Right atrium auricular region (tissue), 2 donors: ENCODE measurements around the gene DRD4. TPM values are rescaled to one million over a fixed set of nuclear protein-coding genes. Genes with fewer than 3 reads are reported as not detected.

ENCODE experiments used
- DNase-seq: peaks from one replicate; pipeline ENCODE4 v3.0.0-alpha.2; 2019; ENCODE audit warnings: low spot score
- H3K27ac ChIP-seq, 2 donors: fragments of 200-600 bp; sonication (generic); 1 replicate in 1 of 2; 2 replicates in 1 of 2; pipeline ENCODE4 v1.5.1; 2016 to 2019
- H3K27me3 ChIP-seq, 2 donors: fragments of 200-600 bp; sonication (generic); one replicate each; pipeline versions ENCODE4 v1.5.1 to v1.6.0; 2017 to 2019
- H3K36me3 ChIP-seq: fragments of 200-600 bp; sonication (generic); one replicate; pipeline ENCODE4 v1.5.1; 2016
- H3K4me1 ChIP-seq, 2 donors: fragments of 200-600 bp; sonication (generic); one replicate each; pipeline versions ENCODE4 v1.5.1 to v1.6.0; 2017 to 2019
- H3K4me3 ChIP-seq, 2 donors: fragments of 200-600 bp; sonication (generic); 1 replicate in 1 of 2; 2 replicates in 1 of 2; pipeline ENCODE4 v1.5.1; 2017 to 2019; ENCODE audit warnings: mild to moderate bottlenecking in 1 of 2, moderate library complexity in 1 of 2
- H3K9me3 ChIP-seq, 2 donors: fragments of 200-600 bp; sonication (generic); one replicate each; pipeline ENCODE4 v1.5.1; 2019
- total RNA-seq, 2 donors: library from RNA; depleted of rRNA; stranded (reverse); fragments of >200 nt; gene quantifications; one replicate each; pipeline ENCODE4 v1.1.0, GENCODE V29; 2016
- TF ChIP-seq, protein P1 (sequence below), 2 donors: fragments of 200-600 bp; sonication (generic); IDR thresholded peaks; one replicate each; pipeline ENCODE4 v1.5.1; 2019; ENCODE audit warnings: antibody characterized with exemption in 2 of 2

DRD4 gene
- total RNA-seq, 2 donors from 2014 or later = not detected

DNA sequence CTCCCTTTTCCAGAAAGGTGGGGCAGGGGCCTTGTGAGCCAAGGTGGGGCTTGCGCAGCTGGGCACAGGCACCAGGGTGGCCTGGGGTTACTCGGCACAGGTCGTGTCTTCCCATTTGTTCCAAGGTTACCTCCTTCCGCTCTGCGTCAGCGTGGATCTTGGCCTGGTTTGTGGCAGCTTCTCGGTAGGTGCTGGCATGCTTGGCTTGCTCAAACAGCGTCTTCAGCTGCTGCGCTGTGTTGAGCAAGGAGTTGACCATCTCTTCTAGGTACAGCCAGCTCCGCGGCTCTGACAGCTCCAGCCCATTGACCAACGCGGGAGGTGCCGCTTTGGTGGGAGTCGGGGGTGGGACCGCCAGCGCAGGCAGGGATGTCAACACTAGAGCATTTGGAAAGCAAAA is 37.3 kb downstream of the DRD4 start:
- TF ChIP-seq, protein P1, sequence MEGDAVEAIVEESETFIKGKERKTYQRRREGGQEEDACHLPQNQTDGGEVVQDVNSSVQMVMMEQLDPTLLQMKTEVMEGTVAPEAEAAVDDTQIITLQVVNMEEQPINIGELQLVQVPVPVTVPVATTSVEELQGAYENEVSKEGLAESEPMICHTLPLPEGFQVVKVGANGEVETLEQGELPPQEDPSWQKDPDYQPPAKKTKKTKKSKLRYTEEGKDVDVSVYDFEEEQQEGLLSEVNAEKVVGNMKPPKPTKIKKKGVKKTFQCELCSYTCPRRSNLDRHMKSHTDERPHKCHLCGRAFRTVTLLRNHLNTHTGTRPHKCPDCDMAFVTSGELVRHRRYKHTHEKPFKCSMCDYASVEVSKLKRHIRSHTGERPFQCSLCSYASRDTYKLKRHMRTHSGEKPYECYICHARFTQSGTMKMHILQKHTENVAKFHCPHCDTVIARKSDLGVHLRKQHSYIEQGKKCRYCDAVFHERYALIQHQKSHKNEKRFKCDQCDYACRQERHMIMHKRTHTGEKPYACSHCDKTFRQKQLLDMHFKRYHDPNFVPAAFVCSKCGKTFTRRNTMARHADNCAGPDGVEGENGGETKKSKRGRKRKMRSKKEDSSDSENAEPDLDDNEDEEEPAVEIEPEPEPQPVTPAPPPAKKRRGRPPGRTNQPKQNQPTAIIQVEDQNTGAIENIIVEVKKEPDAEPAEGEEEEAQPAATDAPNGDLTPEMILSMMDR (IDR thresholded peaks at IDR 0.05) = no peak
- Histone ChIP-seq H3K27ac (no peak overlapping the region), H3K9me3 (no peaks in the 10 kb centered on the region), H3K36me3 (peaks cover 39% of the 10 kb centered on the region), H3K4me3 (no peak overlapping the region), H3K4me1 (no peaks in the 10 kb centered on the region), H3K27me3 (no peaks in the 10 kb centered on the region)
- no peak for DNase-seq

DNA sequence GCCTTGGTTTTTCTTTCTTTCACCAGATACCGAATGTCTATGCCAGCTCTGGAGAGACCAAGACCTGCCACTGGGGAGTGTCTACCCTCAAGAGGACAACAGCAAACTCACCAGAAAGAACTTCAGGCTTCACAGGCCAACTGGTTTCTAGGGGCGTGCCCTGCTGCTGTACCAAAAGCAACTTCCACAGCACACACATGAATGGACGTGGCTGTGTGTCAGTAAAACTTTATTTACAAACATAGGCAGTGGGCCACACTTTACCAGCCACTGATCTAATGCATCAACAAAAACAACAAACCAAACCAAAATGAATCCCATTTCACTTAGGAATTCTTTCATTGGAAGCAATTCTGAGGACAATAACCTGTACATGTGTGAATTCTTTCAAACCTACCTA is 41.2 kb downstream of the DRD4 start:
- Histone ChIP-seq H3K27ac (no peak overlapping the region), H3K36me3 (peaks cover 41% of the 10 kb centered on the region), H3K4me3 (no peak overlapping the region), H3K4me1 (no peaks in the 10 kb centered on the region), H3K9me3 (no peaks in the 10 kb centered on the region), H3K27me3 (no peaks in the 10 kb centered on the region)
- no peak for DNase-seq
- TF ChIP-seq, protein P1 (IDR thresholded peaks at IDR 0.05) = no peak

DNA sequence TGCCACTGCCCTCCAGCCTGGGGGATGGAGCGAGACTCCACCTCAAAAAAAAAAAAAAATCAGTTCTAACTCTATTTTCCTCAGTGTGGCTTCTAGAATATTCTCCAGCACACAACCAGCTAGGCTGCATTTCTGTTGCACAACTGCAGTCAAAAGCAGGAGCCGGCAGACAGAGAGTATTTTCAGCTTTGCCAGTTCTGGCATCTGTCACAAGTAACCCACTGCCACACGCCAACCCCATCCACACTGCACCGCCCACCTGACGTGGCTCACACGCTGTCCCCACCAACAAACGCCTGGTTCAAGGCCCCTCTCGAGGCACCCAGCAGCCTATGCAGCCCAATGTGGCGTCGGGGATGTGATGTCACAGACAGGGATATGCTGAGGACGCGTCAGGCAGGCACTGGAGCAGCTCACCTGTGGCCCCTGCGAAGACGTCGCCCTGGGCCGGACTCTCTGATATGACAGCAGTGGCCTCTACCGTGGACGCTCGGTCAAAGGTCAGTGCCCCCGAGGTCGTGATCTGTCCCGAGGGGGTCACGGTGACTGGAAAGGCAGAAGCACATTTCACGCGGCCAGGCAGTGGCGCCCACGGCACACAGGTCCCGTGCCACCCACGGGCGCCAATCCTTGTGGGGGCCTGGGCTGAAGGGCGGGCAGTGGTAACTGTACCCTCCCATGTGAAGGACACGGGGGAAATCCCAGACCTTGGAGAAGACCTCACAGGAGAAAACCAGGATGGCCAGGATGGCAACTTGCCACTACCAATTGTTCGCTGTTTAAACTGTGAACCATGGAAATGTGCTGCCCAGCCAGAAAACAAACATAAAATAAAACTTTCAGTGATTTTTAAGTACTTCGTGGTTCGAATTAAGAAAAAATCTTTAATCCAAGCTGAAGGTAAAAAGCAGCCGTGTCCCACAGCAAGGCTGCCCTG is 42.5 kb downstream of the DRD4 start:
- Histone ChIP-seq H3K36me3 (peaks cover 37% of the 10 kb centered on the region), H3K27me3 (no peaks in the 10 kb centered on the region), H3K4me1 (no peaks in the 10 kb centered on the region), H3K9me3 (no peaks in the 10 kb centered on the region), H3K27ac (no peak overlapping the region), H3K4me3 (no peak overlapping the region)
- no peak for DNase-seq
- TF ChIP-seq, protein P1 (IDR thresholded peaks at IDR 0.05) = no peak

DNA sequence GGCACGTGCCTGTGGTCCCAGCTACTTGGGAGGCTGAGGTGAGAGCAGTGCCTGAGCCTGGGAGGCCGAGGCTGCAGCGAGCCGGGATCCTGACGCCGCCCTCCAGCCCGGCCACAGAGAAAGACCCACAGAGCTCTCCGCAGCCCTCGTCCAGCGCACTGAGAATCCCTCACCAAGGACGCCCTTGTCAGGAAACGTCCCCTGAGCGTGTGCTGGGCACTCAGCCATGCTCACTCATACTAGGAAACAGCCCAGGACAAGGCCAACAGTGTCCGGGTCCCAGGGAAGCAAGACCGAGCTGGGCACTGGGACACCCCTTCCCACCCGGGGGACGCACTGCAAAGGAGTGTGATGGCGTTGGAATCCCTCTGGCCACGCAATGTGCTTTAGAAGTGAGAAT is 43.4 kb downstream of the DRD4 start:
- peaks cover 41% of the 10 kb centered on the region for H3K36me3 ChIP-seq
- DNase-seq = no peak
- no peaks in the 10 kb centered on the region for H3K27me3 ChIP-seq
- no peaks in the 10 kb centered on the region for H3K9me3 ChIP-seq
- H3K4me1 ChIP-seq = no peaks in the 10 kb centered on the region
- TF ChIP-seq, protein P1 (IDR thresholded peaks at IDR 0.05) = no peak
- no peak overlapping the region for H3K4me3 ChIP-seq
- H3K27ac ChIP-seq = no peak overlapping the region

DNA sequence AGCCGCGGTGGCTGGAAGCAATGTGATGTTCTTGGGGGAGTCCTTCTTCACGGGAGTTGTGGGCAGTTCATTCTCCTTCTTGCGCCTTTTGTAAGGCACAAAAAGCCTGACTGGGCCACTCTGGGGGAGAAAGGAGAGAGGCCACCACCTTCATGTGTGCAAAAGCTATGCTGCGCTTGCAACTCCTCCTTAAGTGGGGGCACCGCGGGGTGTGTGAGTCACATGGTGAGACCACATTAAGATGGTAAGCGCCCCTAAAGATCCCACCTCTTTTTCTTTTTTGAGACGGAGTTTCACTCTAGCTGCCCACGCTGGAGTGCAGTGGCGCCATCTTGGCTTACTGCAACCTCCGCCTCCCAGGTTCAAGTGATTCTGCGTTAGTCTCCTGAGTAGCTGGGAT is 43.9 kb downstream of the DRD4 start:
- DNase-seq = no peak
- no peaks in the 10 kb centered on the region for H3K9me3 ChIP-seq
- TF ChIP-seq, protein P1 (IDR thresholded peaks at IDR 0.05) = no peak
- H3K36me3 ChIP-seq = peaks cover 43% of the 10 kb centered on the region
- no peaks in the 10 kb centered on the region for H3K27me3 ChIP-seq
- no peak overlapping the region for H3K27ac ChIP-seq
- H3K4me3 ChIP-seq = no peak overlapping the region
- H3K4me1 ChIP-seq = no peaks in the 10 kb centered on the region
